IMR-90 (cell line): ENCODE data around the gene SPATC1L. TPM values are rescaled to one million over a fixed set of nuclear protein-coding genes. Genes with fewer than 3 reads are reported as not detected.

Source experiments
- ATAC-seq: fragments of 200-7000 bp; cut with Tn5 transposase; 2 replicates; pipeline ENCODE4 v1.9.1; 2020; ENCODE audit warnings: low read depth, mild to moderate bottlenecking, moderate library complexity
- BruUV-seq: library from RNA; stranded (reverse); fragments of 400-500 nt; replicated peaks from 2 replicates; lab custom pipeline; 2021; lab: Mats Ljungman, UMichigan
- CTCF ChIA-PET: fragments of 300-600 bp; formaldehyde crosslinking; extraction: SDS; loops from one replicate; lab custom pipeline; 2021; ENCODE audit warnings: antibody characterized with exemption; lab: Yijun Ruan, JAX
- POLR2A ChIA-PET: fragments of 300-600 bp; sonication (Branson Sonifier 250); formaldehyde crosslinking; loops from one replicate; lab custom pipeline; 2022; ENCODE audit warnings: antibody characterized with exemption; ENCODE audit not compliant: unreplicated experiment; lab: Charles Lee
- DNase-seq: peaks from one replicate; pipeline ENCODE4 v3.0.0; 2013
- H2AFZ ChIP-seq: replicated peaks from 2 replicates; pipeline ENCODE3; 2013; ENCODE audit warnings: low read length, mild to moderate bottlenecking; ENCODE audit not compliant: poor library complexity
- H2AK5ac ChIP-seq: 2 replicates; pipeline ENCODE4 v1.6.1; 2013; ENCODE audit warnings: low read depth, low read length, inconsistent platforms
- H2AK9ac ChIP-seq: replicated peaks from 2 replicates; pipeline ENCODE3; 2013; ENCODE audit warnings: mild to moderate bottlenecking, low read depth, low read length, moderate library complexity; ENCODE audit not compliant: poor library complexity
- H2BK120ac ChIP-seq: 2 replicates; pipeline ENCODE4 v1.6.1; 2013; ENCODE audit warnings: low read depth, low read length, inconsistent platforms
- H2BK15ac ChIP-seq: 3 replicates; pipeline ENCODE4 v1.6.1; 2013; ENCODE audit warnings: low read depth, low read length, inconsistent platforms
- H2BK20ac ChIP-seq: 2 replicates; pipeline ENCODE4 v1.6.1; 2013; ENCODE audit warnings: low read depth, mild to moderate bottlenecking, inconsistent platforms, low read length, moderate library complexity
- H2BK5ac ChIP-seq: 2 replicates; pipeline ENCODE4 v1.6.1; 2013; ENCODE audit warnings: mild to moderate bottlenecking, low read depth, low read length, inconsistent platforms; ENCODE audit not compliant: poor library complexity, severe bottlenecking
- H3K14ac ChIP-seq: replicated peaks from 2 replicates; pipeline ENCODE4 v1.6.1; 2013; ENCODE audit warnings: low read depth, low read length, inconsistent platforms
- H3K18ac ChIP-seq: 2 replicates; pipeline ENCODE4 v1.6.1; 2013; ENCODE audit warnings: low read depth, low read length, control low read depth
- H3K23ac ChIP-seq: 2 replicates; pipeline ENCODE4 v1.6.1; 2013; ENCODE audit warnings: low read depth, low read length, inconsistent platforms
- H3K27ac ChIP-seq: 2 replicates; pipeline ENCODE4 v1.5.1; 2013; ENCODE audit warnings: mild to moderate bottlenecking, control low read depth, low read length; ENCODE audit not compliant: insufficient read depth
- H3K27me3 ChIP-seq: 2 replicates; pipeline ENCODE4 v1.6.1; 2013; ENCODE audit warnings: low read length; ENCODE audit not compliant: control insufficient read depth, insufficient read depth
- H3K36me3 ChIP-seq: 2 replicates; pipeline ENCODE4 v1.6.1; 2013; ENCODE audit warnings: low read length, mixed read lengths; ENCODE audit not compliant: control insufficient read depth, insufficient read depth
- H3K4ac ChIP-seq: 2 replicates; pipeline ENCODE4 v1.6.1; 2013; ENCODE audit warnings: low read depth, low read length, inconsistent platforms
- H3K4me1 ChIP-seq: 2 replicates; pipeline ENCODE4 v1.6.1; 2013; ENCODE audit warnings: low read length, mixed read lengths; ENCODE audit not compliant: control insufficient read depth, insufficient read depth
- H3K4me2 ChIP-seq: 2 replicates; pipeline ENCODE4 v1.6.1; 2013; ENCODE audit warnings: low read depth, mild to moderate bottlenecking, control low read depth, low read length, moderate library complexity
- H3K4me3 ChIP-seq: 2 replicates; pipeline ENCODE4 v1.5.1; 2013; ENCODE audit warnings: low read depth, mild to moderate bottlenecking, control low read depth, low read length, moderate library complexity; ENCODE audit not compliant: insufficient read depth
- H3K56ac ChIP-seq: 2 replicates; pipeline ENCODE4 v1.6.1; 2013; ENCODE audit warnings: low read length, inconsistent platforms; ENCODE audit not compliant: insufficient read depth; ENCODE audit errors: extremely low read depth
- H3K79me1 ChIP-seq, 2 experiments: 2 replicates each; pipeline ENCODE4 v1.6.1; 2013; ENCODE audit warnings: low read length in 2 of 2, inconsistent platforms in 1 of 2, low read depth in 1 of 2
- H3K9ac ChIP-seq: 2 replicates; pipeline ENCODE4 v1.6.1; 2013; ENCODE audit warnings: low read depth, low read length, control low read depth
- H3K9me1 ChIP-seq: 2 replicates; pipeline ENCODE4 v1.6.1; 2013; ENCODE audit warnings: low read length, inconsistent platforms; ENCODE audit not compliant: insufficient read depth
- H3K9me3 ChIP-seq: 2 replicates; pipeline ENCODE4 v1.6.1; 2013; ENCODE audit warnings: low read length; ENCODE audit not compliant: control insufficient read depth, insufficient read depth
- H4K20me1 ChIP-seq: 2 replicates; pipeline ENCODE4 v1.6.1; 2013; ENCODE audit warnings: low read length, inconsistent platforms; ENCODE audit not compliant: insufficient read depth
- H4K5ac ChIP-seq: 2 replicates; pipeline ENCODE4 v1.6.1; 2013; ENCODE audit warnings: mild to moderate bottlenecking, low read depth, low read length, control low read depth
- H4K8ac ChIP-seq, 2 experiments: 2 replicates each; pipeline ENCODE4 v1.6.1; 2013; ENCODE audit warnings: low read depth in 2 of 2, low read length in 2 of 2, control low read depth in 1 of 2, inconsistent platforms in 1 of 2
- H4K91ac ChIP-seq: 2 replicates; pipeline ENCODE4 v1.6.1; 2013; ENCODE audit warnings: low read depth, low read length, inconsistent platforms; ENCODE audit not compliant: insufficient read depth
- BHLHE40 ChIP-seq: fragments of 150-350 bp; IDR thresholded peaks from 2 replicates; pipeline ENCODE4 v1.6.1; 2016; ENCODE audit warnings: mild to moderate bottlenecking, low read depth, low read length
- CEBPB ChIP-seq: IDR thresholded peaks from 2 replicates; pipeline ENCODE4 v1.6.1; 2012; ENCODE audit warnings: low read depth, low read length, improper control_type of control experiment
- CHD1 ChIP-seq: IDR thresholded peaks from 2 replicates; pipeline ENCODE4 v1.6.1; 2012; ENCODE audit warnings: low read depth, low read length, improper control_type of control experiment
- CTCF ChIP-seq: conservative IDR thresholded peaks from 2 replicates; pipeline ENCODE4 v1.5.1; 2012; ENCODE audit warnings: mild to moderate bottlenecking, low read depth, low read length, improper control_type of control experiment
- FOS ChIP-seq: fragments of 150-350 bp; IDR thresholded peaks from 2 replicates; pipeline ENCODE4 v1.6.1; 2016; ENCODE audit warnings: low read depth, low read length
- RAD21 ChIP-seq: IDR thresholded peaks from 2 replicates; pipeline ENCODE4 v1.6.1; 2012; ENCODE audit warnings: low read length, improper control_type of control experiment
- RCOR1 ChIP-seq: IDR thresholded peaks from 2 replicates; pipeline ENCODE4 v1.6.1; 2012; ENCODE audit warnings: mild to moderate bottlenecking, low read length, improper control_type of control experiment; ENCODE audit not compliant: insufficient replicate concordance
- RFX5 ChIP-seq: IDR thresholded peaks from 2 replicates; pipeline ENCODE4 v1.8.0; 2012; ENCODE audit warnings: low read depth, mild to moderate bottlenecking, low read length, moderate library complexity
- SMC3 ChIP-seq: fragments of 150-350 bp; IDR thresholded peaks from 2 replicates; pipeline ENCODE4 v1.6.1; 2016; ENCODE audit warnings: low read depth, mild to moderate bottlenecking, antibody characterized with exemption, low read length, moderate library complexity
- WGBS, 2 experiments: methylation state at CpG; one replicate each; pipeline versions ENCODE4 v1.1.5 to v1.1.7; 2013; ENCODE audit warnings: missing lambda C conversion rate in 2 of 2; ENCODE audit not compliant: insufficient read length in 1 of 2; ENCODE audit errors: extremely low coverage in 2 of 2; 5-methylcytosine and 5-hydroxymethylcytosine counted together
- dilution Hi-C: fragments of 300-500 bp; cut with HindIII; formaldehyde crosslinking; loops from one replicate; pipeline ENCODE4 v1.14.3; 2018; ENCODE audit warnings: low sequenced_read_pairs; ENCODE audit not compliant: unreplicated experiment
- in situ Hi-C: fragments of 300-500 bp; cut with MboI; formaldehyde crosslinking; loops from 3 replicates; pipeline ENCODE4 v1.14.3; 2019; ENCODE audit warnings: low sequenced_read_pairs, inconsistent platforms, mixed read lengths
- intact Hi-C: fragments of 100-400 bp; cut with micrococcal nuclease; formaldehyde crosslinking; loops from 2 replicates; pipeline ENCODE4 v1.10.0; 2022
- polyA plus RNA-seq, 3 experiments: library from polyadenylated mRNA; depleted of rRNA; stranded (reverse); fragments of >200 nt; gene quantifications; 2 replicates each; pipeline ENCODE4 v1.2.3, GENCODE V29; 2012; ENCODE audit warnings: low replicate concordance in 1 of 3
- total RNA-seq: library from RNA; depleted of rRNA; stranded (reverse); fragments of >200 nt; gene quantifications from 2 replicates; pipeline ENCODE4 v1.2.3, GENCODE V29; 2012
- TF ChIP-seq, protein P1 (sequence below): fragments of 150-350 bp; IDR thresholded peaks from 2 replicates; pipeline ENCODE4 v1.6.1; 2017; ENCODE audit warnings: mild to moderate bottlenecking, antibody characterized with exemption, low read length, low read depth

SPATC1L gene
- total and polyA plus RNA-seq, 2 of the 4 experiments (the other 2 are of a cell fraction) = 3.8 to 17.2 TPM

DNA sequence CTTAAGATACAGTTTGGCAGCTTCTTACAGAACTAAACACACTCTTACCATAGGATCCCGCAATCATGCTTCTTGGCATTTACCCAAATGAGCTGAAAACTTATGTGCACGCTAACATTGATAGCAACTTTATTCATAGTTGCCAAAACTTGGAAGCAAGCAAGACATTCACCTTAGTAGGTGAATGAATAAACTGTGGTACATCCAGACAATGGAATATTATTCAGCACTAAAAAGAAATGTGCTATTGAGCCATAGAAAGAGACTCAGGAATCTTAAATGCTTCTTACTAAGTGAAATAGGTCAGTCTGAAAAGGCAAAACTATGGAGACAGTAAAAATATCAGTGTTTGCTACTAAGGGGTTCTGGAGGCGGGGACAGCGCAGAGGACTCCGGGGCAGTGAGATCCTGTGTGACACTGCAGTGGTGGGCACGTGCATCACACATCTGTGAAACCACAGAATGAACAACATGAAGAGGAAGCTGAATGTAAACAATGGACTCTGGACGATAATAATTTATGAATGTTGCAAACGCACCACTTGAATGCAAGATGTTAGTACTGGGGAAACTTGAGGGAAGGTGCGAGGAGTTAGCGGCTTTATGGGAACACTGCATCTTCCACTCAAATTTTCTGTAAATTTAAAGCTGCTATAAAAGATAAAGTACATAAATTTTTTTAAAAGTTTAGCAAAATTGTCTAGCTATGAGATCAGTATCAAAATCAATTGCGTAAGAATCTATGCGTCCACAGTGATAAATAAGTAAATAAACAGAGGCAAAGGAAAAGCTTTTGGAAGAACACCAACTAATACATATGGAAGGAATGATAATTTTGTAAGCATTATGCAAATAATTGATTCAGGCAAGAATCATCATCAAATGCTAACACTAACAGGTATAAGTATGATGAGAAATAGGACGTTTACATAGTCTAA is 15.4 kb upstream of the SPATC1L start:
- POLR2A ChIA-PET = no interaction called here
- H2AK5ac ChIP-seq = no peak overlapping the region
- dilution Hi-C loops (no loop called here), intact Hi-C loops (no loop called here), in situ Hi-C loops (no loop called here)
- no peaks in the 10 kb centered on the region for H3K27me3 ChIP-seq
- no peak overlapping the region for H3K18ac ChIP-seq
- H3K4me2 ChIP-seq = no peak overlapping the region
- no CpG with 5 or more reads among the region's 13 CpGs for WGBS, 2 experiments
- no peaks in the 10 kb centered on the region; the same call in 1 of the 2 replicates for H3K9me1 ChIP-seq
- no peak overlapping the region for H3K9ac ChIP-seq
- no peaks in the 10 kb centered on the region; the same call in 1 of the 2 replicates for H3K4me1 ChIP-seq
- H4K5ac ChIP-seq = no peak overlapping the region
- peaks cover 29% of the 10 kb centered on the region for H3K36me3 ChIP-seq
- H3K9me3 ChIP-seq = no peaks in the 10 kb centered on the region
- H2AFZ ChIP-seq = no peak overlapping the region
- CTCF ChIA-PET = no interaction called here
- H4K20me1 ChIP-seq = no peaks in the 10 kb centered on the region
- peak; percentile 15 for DNase-seq
- no peak overlapping the region for H3K14ac ChIP-seq
- no peak overlapping the region for H2BK15ac ChIP-seq
- H2AK9ac ChIP-seq = no peak overlapping the region
- no peak overlapping the region for H2BK120ac ChIP-seq
- no peak overlapping the region for H3K4ac ChIP-seq
- no peak for ATAC-seq
- no peak overlapping the region for H4K8ac ChIP-seq
- no peak overlapping the region for H2BK20ac ChIP-seq
- no TSS peak for BruUV-seq
- no peak overlapping the region for H3K23ac ChIP-seq
- H3K4me3 ChIP-seq = no peak overlapping the region
- H3K56ac ChIP-seq = no peak overlapping the region
- H3K79me1 ChIP-seq = peaks cover 0 to 3% of the 10 kb centered on the region in 2 experiments; a peak in 1 of 4 replicates
- no peak overlapping the region for H3K27ac ChIP-seq
- TF ChIP-seq RFX5 = no peak
- TF ChIP-seq SMC3 = no peak
- TF ChIP-seq CEBPB = peak; percentile 57; the same call in 1 of the 2 replicates
- TF ChIP-seq CTCF = no peak
- no peak for TF ChIP-seq CHD1
- no peak for TF ChIP-seq FOS
- TF ChIP-seq, protein P1, sequence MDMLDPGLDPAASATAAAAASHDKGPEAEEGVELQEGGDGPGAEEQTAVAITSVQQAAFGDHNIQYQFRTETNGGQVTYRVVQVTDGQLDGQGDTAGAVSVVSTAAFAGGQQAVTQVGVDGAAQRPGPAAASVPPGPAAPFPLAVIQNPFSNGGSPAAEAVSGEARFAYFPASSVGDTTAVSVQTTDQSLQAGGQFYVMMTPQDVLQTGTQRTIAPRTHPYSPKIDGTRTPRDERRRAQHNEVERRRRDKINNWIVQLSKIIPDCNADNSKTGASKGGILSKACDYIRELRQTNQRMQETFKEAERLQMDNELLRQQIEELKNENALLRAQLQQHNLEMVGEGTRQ = no peak
- TF ChIP-seq RAD21 = no peak
- no peak for TF ChIP-seq RCOR1
- TF ChIP-seq BHLHE40 = peak; percentile 76; the same call in 1 of the 2 replicates
- no peak overlapping the region for H4K91ac ChIP-seq
- H2BK5ac ChIP-seq = no peak overlapping the region
